HepG2 (cell line): ENCODE results near the gene RSPH9. TPM values are rescaled to one million over a fixed set of nuclear protein-coding genes. Genes with fewer than 3 reads are reported as not detected.

Source experiments
- BATF2 ChIP-seq: sonication (generic); formaldehyde crosslinking; IDR thresholded peaks from 2 replicates; pipeline ENCODE4 v1.8.0; 2022; ENCODE audit warnings: mild to moderate bottlenecking, missing genetic modification reagents, moderate library complexity
- CBX1 ChIP-seq: IDR thresholded peaks from one replicate; pipeline ENCODE4 v1.6.1; 2016; ENCODE audit warnings: antibody characterized with exemption, low read depth
- CHD2 ChIP-seq: IDR thresholded peaks from 2 replicates; pipeline ENCODE4 v1.6.1; 2011; ENCODE audit warnings: low read depth, low read length, improper control_type of control experiment
- E2F1 ChIP-seq: sonication (generic); formaldehyde crosslinking; IDR thresholded peaks from 2 replicates; pipeline ENCODE4 v1.5.0; 2020; ENCODE audit warnings: missing genetic modification reagents
- ETV6 ChIP-seq: sonication (generic); formaldehyde crosslinking; conservative IDR thresholded peaks from 2 replicates; pipeline ENCODE4 v1.4.0; 2020; ENCODE audit warnings: missing genetic modification reagents
- HMGXB4 ChIP-seq, 2 experiments: sonication (generic) in 1 of 2; formaldehyde crosslinking in 1 of 2; IDR thresholded peaks; 2 replicates each; pipeline versions ENCODE4 v1.4.0 to v1.6.1; 2018 to 2020; ENCODE audit warnings: missing genetic modification reagents in 2 of 2, borderline replicate concordance in 1 of 2, low read depth in 1 of 2, mild to moderate bottlenecking in 1 of 2, missing biosample characterization in 1 of 2
- KDM6A ChIP-seq: IDR thresholded peaks from 2 replicates; pipeline ENCODE4 v1.6.1; 2016; ENCODE audit warnings: low read depth
- KLF15 ChIP-seq: sonication (generic); formaldehyde crosslinking; IDR thresholded peaks from 2 replicates; pipeline ENCODE4 v1.8.1; 2023; ENCODE audit warnings: borderline replicate concordance, mild to moderate bottlenecking, inconsistent platforms, missing genetic modification reagents, mixed read lengths
- MTF1 ChIP-seq: sonication (generic); formaldehyde crosslinking; IDR thresholded peaks from 2 replicates; pipeline ENCODE4 v1.5.0; 2020; ENCODE audit warnings: missing genetic modification reagents
- MXD4 ChIP-seq: IDR thresholded peaks from 2 replicates; pipeline ENCODE4 v1.6.1; 2016; ENCODE audit warnings: mild to moderate bottlenecking, missing biosample characterization, missing genetic modification reagents
- NPAS2 ChIP-seq: sonication (generic); formaldehyde crosslinking; IDR thresholded peaks from 2 replicates; pipeline ENCODE4 v1.8.0; 2022; ENCODE audit warnings: mild to moderate bottlenecking, missing genetic modification reagents, borderline replicate concordance
- PLRG1 ChIP-seq: fragments of 450-650 bp; conservative IDR thresholded peaks from 2 replicates; pipeline ENCODE4 v1.6.1; 2016
- TEAD3 ChIP-seq: optimal IDR thresholded peaks from 2 replicates; pipeline ENCODE3; 2016; ENCODE audit warnings: borderline replicate concordance
- TSC22D2 ChIP-seq: sonication (generic); formaldehyde crosslinking; IDR thresholded peaks from 2 replicates; pipeline ENCODE4 v1.5.1; 2020; ENCODE audit warnings: missing genetic modification reagents, mild to moderate bottlenecking, borderline replicate concordance
- ZNF138 ChIP-seq: sonication (generic); formaldehyde crosslinking; IDR thresholded peaks from 2 replicates; pipeline ENCODE4 v1.5.0; 2020; ENCODE audit warnings: mild to moderate bottlenecking, low read depth, missing genetic modification reagents
- ZNF225 ChIP-seq: sonication (generic); formaldehyde crosslinking; IDR thresholded peaks from 2 replicates; pipeline ENCODE4 v1.4.0; 2020; ENCODE audit warnings: mild to moderate bottlenecking, missing genetic modification reagents
- polyA plus RNA-seq, 8 experiments: library from polyadenylated mRNA; depleted of rRNA in 3 of 8; stranded (reverse) in 7 of 8; unstranded in 1 of 8; fragments of >200 nt; fragmentation: Illumina TruSeq in 4 of 8; extraction: Trizol in 4 of 8; gene quantifications; 2 replicates each; pipeline versions ENCODE4 v1.2.1 to v1.2.3, GENCODE V29; 2011 to 2016; ENCODE audit warnings: low read depth in 4 of 8, missing spikeins in 1 of 8, mixed read lengths in 1 of 8; ENCODE audit not compliant: insufficient read depth in 1 of 8
- total RNA-seq, 5 experiments: library from RNA; depleted of rRNA; stranded (reverse); fragments of >200 nt; fragmentation: Illumina TruSeq; extraction: Trizol; gene quantifications; 2 replicates each; pipeline ENCODE4 v1.2.3, GENCODE V29; 2016; ENCODE audit warnings: low read depth in 1 of 5
- TF ChIP-seq, protein P1 (sequence below): sonication (generic); formaldehyde crosslinking; IDR thresholded peaks from 2 replicates; pipeline ENCODE4 v1.9.0; 2021; ENCODE audit warnings: missing genetic modification reagents, borderline replicate concordance
- TF ChIP-seq, protein P2 (sequence below): sonication (generic); formaldehyde crosslinking; IDR thresholded peaks from 2 replicates; pipeline ENCODE4 v1.4.0; 2020; ENCODE audit warnings: missing genetic modification reagents

Gene RSPH9
- total and polyA plus RNA-seq, 2 of the 13 experiments (the other 11 are each of a cell fraction or from before 2014, with no cell fraction given) = 0.04 TPM; not detected in 1

GRCh38 chr6:43629505-43630300, 15.1 kb upstream of the RSPH9 start (continued):
- TF ChIP-seq, protein P1, sequence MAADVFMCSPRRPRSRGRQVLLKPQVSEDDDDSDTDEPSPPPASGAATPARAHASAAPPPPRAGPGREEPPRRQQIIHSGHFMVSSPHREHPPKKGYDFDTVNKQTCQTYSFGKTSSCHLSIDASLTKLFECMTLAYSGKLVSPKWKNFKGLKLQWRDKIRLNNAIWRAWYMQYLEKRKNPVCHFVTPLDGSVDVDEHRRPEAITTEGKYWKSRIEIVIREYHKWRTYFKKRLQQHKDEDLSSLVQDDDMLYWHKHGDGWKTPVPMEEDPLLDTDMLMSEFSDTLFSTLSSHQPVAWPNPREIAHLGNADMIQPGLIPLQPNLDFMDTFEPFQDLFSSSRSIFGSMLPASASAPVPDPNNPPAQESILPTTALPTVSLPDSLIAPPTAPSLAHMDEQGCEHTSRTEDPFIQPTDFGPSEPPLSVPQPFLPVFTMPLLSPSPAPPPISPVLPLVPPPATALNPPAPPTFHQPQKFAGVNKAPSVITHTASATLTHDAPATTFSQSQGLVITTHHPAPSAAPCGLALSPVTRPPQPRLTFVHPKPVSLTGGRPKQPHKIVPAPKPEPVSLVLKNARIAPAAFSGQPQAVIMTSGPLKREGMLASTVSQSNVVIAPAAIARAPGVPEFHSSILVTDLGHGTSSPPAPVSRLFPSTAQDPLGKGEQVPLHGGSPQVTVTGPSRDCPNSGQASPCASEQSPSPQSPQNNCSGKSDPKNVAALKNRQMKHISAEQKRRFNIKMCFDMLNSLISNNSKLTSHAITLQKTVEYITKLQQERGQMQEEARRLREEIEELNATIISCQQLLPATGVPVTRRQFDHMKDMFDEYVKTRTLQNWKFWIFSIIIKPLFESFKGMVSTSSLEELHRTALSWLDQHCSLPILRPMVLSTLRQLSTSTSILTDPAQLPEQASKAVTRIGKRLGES (CRISPR knock-in tag) = 0 out of 2 replicates have a peak, but pooled peaks have one; percentile 62
- TF ChIP-seq CHD2 = no peak
- TF ChIP-seq TSC22D2 (CRISPR knock-in tag) = 0 out of 2 replicates have a peak, but pooled peaks have one; percentile 13
- TF ChIP-seq MTF1 = 0 out of 2 replicates have a peak, but pooled peaks have one; percentile 19
- TF ChIP-seq ETV6 (CRISPR knock-in tag) = 0 out of 2 replicates have a peak, but pooled peaks have one; percentile 26
- peak; percentile 81 for TF ChIP-seq MXD4 (CRISPR knock-in tag)
- peak; percentile 17; the same call in 1 of the 2 replicates for TF ChIP-seq KDM6A (CRISPR knock-in tag)
- TF ChIP-seq ZNF138 = 0 out of 2 replicates have a peak, but pooled peaks have one; percentile 50
- no peak for TF ChIP-seq PLRG1
- no peak for TF ChIP-seq CBX1
- 0 out of 2 replicates have a peak, but pooled peaks have one; percentile 29 for TF ChIP-seq KLF15 (CRISPR knock-in tag)
- TF ChIP-seq NPAS2 (CRISPR knock-in tag) = no peak
- TF ChIP-seq HMGXB4 (CRISPR knock-in tag; IDR thresholded peaks at IDR 0.05; ENCODE audit: borderline replicate concordance in 1 of 2, low read depth in 1 of 2) = peak; percentile 50 to 90; a peak in 3 of 4 replicates
- no peak for TF ChIP-seq BATF2 (CRISPR knock-in tag)
- TF ChIP-seq ZNF225 (CRISPR knock-in tag) = peak; percentile 33
- TF ChIP-seq E2F1 (CRISPR knock-in tag) = peak; percentile 1; the same call in 1 of the 2 replicates
- TF ChIP-seq, protein P2, sequence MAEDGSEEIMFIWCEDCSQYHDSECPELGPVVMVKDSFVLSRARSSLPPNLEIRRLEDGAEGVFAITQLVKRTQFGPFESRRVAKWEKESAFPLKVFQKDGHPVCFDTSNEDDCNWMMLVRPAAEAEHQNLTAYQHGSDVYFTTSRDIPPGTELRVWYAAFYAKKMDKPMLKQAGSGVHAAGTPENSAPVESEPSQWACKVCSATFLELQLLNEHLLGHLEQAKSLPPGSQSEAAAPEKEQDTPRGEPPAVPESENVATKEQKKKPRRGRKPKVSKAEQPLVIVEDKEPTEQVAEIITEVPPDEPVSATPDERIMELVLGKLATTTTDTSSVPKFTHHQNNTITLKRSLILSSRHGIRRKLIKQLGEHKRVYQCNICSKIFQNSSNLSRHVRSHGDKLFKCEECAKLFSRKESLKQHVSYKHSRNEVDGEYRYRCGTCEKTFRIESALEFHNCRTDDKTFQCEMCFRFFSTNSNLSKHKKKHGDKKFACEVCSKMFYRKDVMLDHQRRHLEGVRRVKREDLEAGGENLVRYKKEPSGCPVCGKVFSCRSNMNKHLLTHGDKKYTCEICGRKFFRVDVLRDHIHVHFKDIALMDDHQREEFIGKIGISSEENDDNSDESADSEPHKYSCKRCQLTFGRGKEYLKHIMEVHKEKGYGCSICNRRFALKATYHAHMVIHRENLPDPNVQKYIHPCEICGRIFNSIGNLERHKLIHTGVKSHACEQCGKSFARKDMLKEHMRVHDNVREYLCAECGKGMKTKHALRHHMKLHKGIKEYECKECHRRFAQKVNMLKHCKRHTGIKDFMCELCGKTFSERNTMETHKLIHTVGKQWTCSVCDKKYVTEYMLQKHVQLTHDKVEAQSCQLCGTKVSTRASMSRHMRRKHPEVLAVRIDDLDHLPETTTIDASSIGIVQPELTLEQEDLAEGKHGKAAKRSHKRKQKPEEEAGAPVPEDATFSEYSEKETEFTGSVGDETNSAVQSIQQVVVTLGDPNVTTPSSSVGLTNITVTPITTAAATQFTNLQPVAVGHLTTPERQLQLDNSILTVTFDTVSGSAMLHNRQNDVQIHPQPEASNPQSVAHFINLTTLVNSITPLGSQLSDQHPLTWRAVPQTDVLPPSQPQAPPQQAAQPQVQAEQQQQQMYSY (CRISPR knock-in tag) = 0 out of 2 replicates have a peak, but pooled peaks have one; percentile 46
- TF ChIP-seq TEAD3 (CRISPR knock-in tag) = peak; percentile 12
